DMS79 treated with DMSO at 0.1 percent for 48 hours (cell line): ENCODE results near the gene PRG3.
"Not testable (repeated sequence)": the region's sequence is repeated elsewhere in the genome, so short reads cannot be mapped to it uniquely, and the experiment has no call there.

Experiments used
- DNase-seq: peaks from one replicate; lab custom pipeline; 2025; lab: John Stamatoyannopoulos, UW

PRG3 gene

GRCh38 chr11:57387289-57388030 lies 6.5 kb upstream of the PRG3 start:
- no peak for DNase-seq

- no peak for DNase-seq
Measured at GRCh38 chr11:57386178-57386940, 5.4 kb upstream of the PRG3 start.

- DNase-seq: no peak
Measured at GRCh38 chr11:57379732-57380131, 1.2 kb downstream of the PRG3 start.

- DNase-seq: no peak
Measured at GRCh38 chr11:57378186-57378585, 2.8 kb downstream of the PRG3 start.

DNA sequence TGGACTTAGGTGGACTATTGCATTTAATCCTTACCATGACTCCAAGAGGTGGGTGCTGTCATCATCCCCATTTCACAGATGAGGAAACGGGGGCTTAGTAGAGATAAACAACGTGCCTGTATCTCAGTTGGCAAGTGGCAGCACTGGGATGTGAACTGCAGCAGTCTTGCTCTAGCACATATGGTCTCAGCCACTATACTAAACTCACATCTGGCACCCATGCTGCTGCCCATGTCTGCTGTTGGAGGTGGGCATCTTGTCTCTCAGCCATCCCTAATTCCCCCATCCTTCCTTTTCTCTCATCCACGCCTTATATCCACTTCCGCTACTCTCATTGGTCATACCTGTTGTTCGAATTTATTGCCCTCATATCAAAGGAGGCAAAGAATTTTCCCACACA lies 3.8 kb downstream of the PRG3 start:
- DNase-seq: no peak

DNA sequence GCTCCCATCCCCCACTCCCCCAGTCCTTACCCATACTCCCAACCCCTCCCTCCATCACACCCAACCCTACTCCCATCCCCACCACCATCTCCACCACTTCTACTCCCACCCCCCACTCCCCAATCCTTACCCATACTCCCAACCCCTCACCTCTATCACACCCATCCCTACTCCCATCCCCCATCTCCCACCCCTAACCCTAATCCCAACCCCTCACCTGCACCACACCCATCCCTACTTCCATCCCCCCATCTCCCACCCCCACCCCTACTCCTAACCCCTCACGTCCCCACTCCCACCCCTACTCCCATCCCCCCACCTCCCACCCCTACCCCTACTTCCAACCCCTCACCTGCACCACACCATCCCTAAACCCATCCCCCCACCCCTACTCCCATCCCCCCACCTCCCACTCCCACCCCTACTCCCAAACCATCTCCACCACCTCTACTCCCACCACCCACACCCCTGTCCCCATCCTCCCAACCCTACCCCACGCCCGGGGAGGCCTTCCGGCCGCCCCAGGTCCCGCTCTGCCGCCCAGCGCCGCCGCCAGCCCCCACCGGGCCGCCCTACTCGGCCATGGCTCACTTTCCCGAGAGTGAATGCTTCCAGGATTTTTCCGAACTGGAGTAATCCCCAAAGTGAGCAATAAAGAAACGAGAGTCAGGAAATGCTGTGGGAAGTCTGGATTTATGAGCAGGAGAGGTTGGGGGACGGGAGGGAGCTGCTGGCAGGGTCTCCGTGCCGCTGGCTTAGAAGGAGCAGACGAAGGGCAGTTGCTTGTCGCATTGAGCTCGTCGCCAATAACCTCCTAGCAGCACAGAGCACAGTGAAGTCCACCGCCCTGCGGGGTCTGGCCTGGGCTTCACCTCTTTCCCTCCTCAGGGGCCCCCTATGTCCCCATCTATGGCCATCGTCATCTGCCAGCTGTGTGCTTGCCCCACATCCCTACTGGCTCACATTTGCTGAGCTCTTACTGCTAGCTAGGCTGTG lies 4.6 kb downstream of the PRG3 start:
- no peak for DNase-seq

GRCh38 chr11:57375490-57375889 lies 5.5 kb downstream of the PRG3 start:
- DNase-seq: no peak

- DNase-seq: no peak
Measured at GRCh38 chr11:57374966-57375365, 6.0 kb downstream of the PRG3 start.

DNA sequence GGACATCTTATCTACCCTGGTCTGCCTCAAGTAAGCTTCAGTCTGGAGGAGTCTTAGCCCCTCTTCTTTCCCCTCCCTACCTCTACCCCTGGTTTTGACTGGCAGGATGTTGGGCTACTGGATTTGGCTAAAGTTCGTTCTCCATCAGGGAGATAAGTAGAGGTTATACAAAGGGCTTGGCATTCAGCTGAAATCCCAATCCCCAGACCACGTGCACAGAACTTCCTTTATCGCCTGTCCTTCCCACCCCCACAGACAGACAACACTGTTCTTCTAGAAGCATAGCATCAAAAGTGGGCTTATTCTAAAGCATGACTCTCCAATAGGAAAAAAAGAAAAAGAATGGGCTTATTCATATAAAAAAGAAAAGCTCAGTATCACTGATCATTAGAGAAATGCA lies 7.8 kb downstream of the PRG3 start:
- DNase-seq: no peak

GRCh38 chr11:57370941-57371340 lies 10.0 kb downstream of the PRG3 start:
- DNase-seq: no peak

GRCh38 chr11:57370251-57370650 lies 10.7 kb downstream of the PRG3 start:
- DNase-seq: no peak

- no peak for DNase-seq
Measured at GRCh38 chr11:57368845-57369232, 12.1 kb downstream of the PRG3 start.

- DNase-seq: peak; percentile 23
Measured at GRCh38 chr11:57368106-57368844, 12.7 kb downstream of the PRG3 start.

DNA sequence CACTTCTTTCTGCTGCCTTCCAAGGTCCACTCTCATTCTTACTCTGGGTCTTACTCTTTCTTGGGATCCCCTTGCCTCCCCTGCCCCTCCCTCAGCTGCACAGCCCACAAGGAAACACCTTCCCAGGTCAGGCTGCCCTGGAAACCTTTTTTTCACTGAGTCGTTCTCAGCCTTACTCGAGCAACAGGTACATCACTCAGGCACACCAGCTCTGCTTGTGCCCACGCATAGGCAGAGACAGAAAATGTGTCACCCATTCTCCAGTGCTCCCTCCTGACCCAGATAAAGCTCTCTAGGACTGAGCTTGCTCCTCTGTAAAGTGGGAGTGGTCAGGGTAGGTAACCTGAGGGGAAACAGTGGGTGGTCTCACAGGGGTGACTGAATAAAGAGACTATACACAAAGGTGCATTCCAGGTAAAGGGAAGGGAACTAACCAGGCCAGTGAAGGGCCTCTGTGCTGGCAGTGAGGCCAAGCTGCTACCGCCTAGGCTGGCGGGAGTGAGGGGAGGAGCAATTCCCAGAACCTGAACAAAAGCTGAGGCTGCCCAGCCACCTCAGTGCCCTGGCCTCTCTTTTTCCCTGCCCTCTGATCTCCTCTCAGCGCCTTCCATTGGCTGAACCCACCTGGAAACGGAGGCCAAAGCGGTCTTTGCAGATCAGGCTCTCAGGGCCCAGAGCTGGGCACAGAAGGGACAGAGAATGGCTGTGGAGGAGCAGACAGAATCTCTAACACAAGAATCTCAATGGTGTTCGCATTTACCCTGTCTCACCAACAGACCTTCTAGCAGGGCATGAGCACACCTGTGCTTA lies 15.9 kb downstream of the PRG3 start:
- no peak for DNase-seq

DNA sequence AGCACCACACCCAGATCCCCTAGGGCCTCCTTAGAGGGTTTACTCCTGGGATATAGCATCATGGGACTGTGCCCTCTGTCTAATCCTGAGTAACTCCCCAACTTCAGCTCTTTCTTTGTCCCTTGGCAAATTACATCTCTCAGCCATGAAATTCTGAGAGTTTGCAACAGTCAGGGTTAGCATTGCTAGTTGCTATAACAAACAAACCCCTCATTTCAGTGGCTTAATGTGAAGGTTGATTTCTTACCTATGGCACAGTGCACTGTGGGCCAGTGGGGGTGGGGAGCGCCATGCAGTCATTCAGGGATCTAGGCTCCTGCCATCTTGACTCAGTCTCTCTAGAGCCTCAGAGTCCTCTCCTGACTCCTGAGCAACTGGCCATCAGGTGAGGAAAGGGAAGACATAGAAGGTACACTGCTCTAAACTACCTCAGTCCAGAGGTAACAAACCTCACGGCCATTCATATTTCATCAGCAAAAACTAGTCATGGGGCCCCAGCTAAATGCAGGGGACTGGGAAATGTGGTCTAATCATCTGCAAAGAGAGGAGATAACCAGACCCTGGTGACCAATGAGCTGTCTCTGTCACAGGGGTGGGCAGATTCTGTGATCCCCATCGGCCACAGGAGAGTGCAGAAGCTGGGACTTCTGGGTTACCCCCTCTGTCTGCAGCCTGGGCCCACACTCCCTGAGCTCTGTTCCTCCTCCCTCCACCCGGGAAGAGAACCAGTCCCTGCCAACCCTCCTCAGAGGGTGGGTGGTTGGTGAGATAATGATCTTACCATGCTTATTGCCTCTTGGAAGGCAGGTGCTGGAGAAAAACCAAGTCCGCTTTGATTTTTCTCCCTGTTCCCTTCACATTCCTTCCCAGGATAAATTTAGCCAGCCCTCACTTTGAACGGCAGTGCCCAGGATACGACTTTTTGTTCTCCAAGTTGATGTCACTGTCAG lies 17.5 kb downstream of the PRG3 start:
- DNase-seq: no peak

DNA sequence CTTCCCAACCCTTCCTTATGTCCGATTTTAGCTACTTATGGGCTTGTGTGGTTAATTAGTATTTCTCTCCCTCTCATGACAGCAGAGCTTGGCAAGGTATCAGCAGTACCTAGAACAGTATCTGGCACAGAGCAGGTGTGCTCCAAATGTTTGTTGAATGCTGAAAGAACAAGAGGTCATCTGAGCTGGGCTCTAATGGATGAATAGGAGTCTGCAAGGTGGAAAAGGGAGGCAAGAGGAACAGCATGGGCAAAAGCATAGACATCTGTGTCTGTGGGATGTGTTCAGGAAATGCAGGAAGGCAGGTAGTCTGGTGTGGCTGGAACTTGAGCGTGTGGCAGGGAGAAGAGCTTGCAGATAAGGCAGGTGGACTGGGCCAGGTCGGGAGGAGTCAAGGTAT lies 19.0 kb downstream of the PRG3 start:
- no peak for DNase-seq

GRCh38 chr11:57361420-57361819 lies 19.5 kb downstream of the PRG3 start:
- DNase-seq: not testable (repeated sequence)

- no peak for DNase-seq
Measured at GRCh38 chr11:57360991-57361390, 20.0 kb downstream of the PRG3 start.

DNA sequence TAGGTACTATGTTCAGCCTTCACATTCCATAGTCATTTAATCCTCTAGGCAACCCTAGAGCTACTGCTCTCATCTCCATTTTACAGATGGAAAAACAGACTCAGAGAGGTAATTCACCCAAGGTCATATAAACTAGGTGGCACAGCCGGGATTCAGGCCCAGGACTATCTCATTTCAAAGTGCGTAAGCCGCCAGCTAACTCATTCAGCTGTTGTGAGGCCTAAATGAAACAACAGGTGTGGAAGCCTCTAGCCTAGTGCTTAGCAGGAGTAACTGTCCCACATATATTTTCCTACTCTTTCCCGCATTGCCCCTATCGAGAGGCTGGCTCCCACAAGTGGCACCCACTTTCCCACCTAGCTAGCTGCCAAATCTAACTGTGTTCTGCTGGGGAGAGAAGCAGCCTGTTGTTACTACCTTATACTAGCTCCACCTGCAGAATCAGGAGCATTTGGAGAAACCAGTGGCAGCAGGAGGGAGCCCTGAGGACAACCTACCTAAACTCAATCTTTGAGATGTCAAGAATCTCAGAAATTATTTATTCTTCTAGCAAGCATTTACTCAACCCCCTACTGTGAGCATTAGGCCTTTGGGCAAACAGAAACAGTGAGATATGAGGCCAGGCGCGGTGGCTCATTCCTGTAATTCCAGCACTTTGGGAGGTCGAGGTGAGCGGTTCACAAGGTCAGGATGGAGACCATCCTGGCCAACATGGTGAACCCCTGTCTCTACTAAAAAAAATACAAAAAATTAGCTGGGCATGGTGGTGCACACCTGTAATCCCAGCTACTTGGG lies 20.9 kb downstream of the PRG3 start:
- no peak for DNase-seq
